SK-N-SH treated with all-trans-retinoic acid at 6 μM for 48 hours (cell line): ENCODE measurements around the gene PER2.

Experiments
- ATAC-seq: fragments of 200-7000 bp; cut with Tn5 transposase; 3 replicates; pipeline ENCODE4 v1.9.1; 2020; ENCODE audit warnings: mild to moderate bottlenecking, moderate library complexity
- BACH2 ChIP-seq: fragments of 250-450 bp; sonication (Bioruptor Pico); IDR thresholded peaks from 2 replicates; pipeline ENCODE4 v1.9.0; 2021; ENCODE audit warnings: mild to moderate bottlenecking, borderline replicate concordance
- CSDC2 ChIP-seq: fragments of 250-450 bp; sonication (Bioruptor Pico); IDR thresholded peaks from 2 replicates; pipeline ENCODE4 v1.5.0; 2020; ENCODE audit warnings: mild to moderate bottlenecking, moderate library complexity
- CSRNP3 ChIP-seq: fragments of 250-450 bp; sonication (Bioruptor Pico); IDR thresholded peaks from 2 replicates; pipeline ENCODE4 v1.5.1; 2021; ENCODE audit warnings: mild to moderate bottlenecking, moderate library complexity
- ESRRG ChIP-seq: fragments of 250-450 bp; sonication (Bioruptor Pico); IDR thresholded peaks from 2 replicates; pipeline ENCODE4 v1.6.1; 2021; ENCODE audit warnings: mild to moderate bottlenecking
- GLIS3 ChIP-seq: fragments of 250-450 bp; sonication (Bioruptor Pico); IDR thresholded peaks from 2 replicates; pipeline ENCODE4 v1.5.0; 2020; ENCODE audit warnings: mild to moderate bottlenecking, moderate library complexity
- ISL1 ChIP-seq: fragments of 250-450 bp; sonication (Bioruptor Pico); IDR thresholded peaks from 2 replicates; pipeline ENCODE4 v2.1.2; 2022; ENCODE audit warnings: mild to moderate bottlenecking, moderate library complexity
- OSR1 ChIP-seq: fragments of 250-450 bp; sonication (Bioruptor Pico); IDR thresholded peaks from 2 replicates; pipeline ENCODE4 v1.8.0; 2022; ENCODE audit warnings: moderate library complexity, mild to moderate bottlenecking, inconsistent platforms
- PPARA ChIP-seq: fragments of 250-450 bp; sonication (Bioruptor Pico); IDR thresholded peaks from 2 replicates; pipeline ENCODE4 v1.5.0; 2020; ENCODE audit warnings: mild to moderate bottlenecking, borderline replicate concordance
- SNAI2 ChIP-seq: fragments of 250-450 bp; sonication (Bioruptor Pico); IDR thresholded peaks from 2 replicates; pipeline ENCODE4 v1.5.0; 2020; ENCODE audit warnings: mild to moderate bottlenecking, moderate library complexity
- TCF4 ChIP-seq: fragments of 250-450 bp; sonication (Bioruptor Pico); IDR thresholded peaks from 2 replicates; pipeline ENCODE4 v1.8.0; 2021; ENCODE audit warnings: mild to moderate bottlenecking, moderate library complexity, borderline replicate concordance
- TOX ChIP-seq: fragments of 250-450 bp; sonication (Bioruptor Pico); IDR thresholded peaks from 2 replicates; pipeline ENCODE4 v1.8.0; 2021; ENCODE audit warnings: mild to moderate bottlenecking, moderate library complexity, borderline replicate concordance
- ZC3H10 ChIP-seq: fragments of 250-450 bp; sonication (Bioruptor Pico); IDR thresholded peaks from 2 replicates; pipeline ENCODE4 v1.5.1; 2021; ENCODE audit warnings: mild to moderate bottlenecking, moderate library complexity
- ZFP3 ChIP-seq: fragments of 250-450 bp; sonication (Bioruptor Pico); IDR thresholded peaks from 2 replicates; pipeline ENCODE4 v1.5.0; 2020; ENCODE audit warnings: mild to moderate bottlenecking, moderate library complexity
- ZNF565 ChIP-seq: fragments of 450-650 bp; formaldehyde crosslinking; conservative IDR thresholded peaks from 2 replicates; pipeline ENCODE4 v1.5.0; 2020; ENCODE audit warnings: low read depth, mild to moderate bottlenecking, moderate library complexity
- ZNF70 ChIP-seq: fragments of 450-650 bp; formaldehyde crosslinking; IDR thresholded peaks from 2 replicates; pipeline ENCODE4 v1.5.0; 2020; ENCODE audit warnings: mild to moderate bottlenecking, moderate library complexity
- ZNF8 ChIP-seq: fragments of 450-650 bp; formaldehyde crosslinking; IDR thresholded peaks from 2 replicates; pipeline ENCODE4 v1.5.0; 2020; ENCODE audit warnings: mild to moderate bottlenecking, moderate library complexity
- TF ChIP-seq, protein P1 (sequence below): fragments of 250-450 bp; sonication (Bioruptor Pico); IDR thresholded peaks from 2 replicates; pipeline ENCODE4 v1.5.0; 2020; ENCODE audit warnings: mild to moderate bottlenecking, moderate library complexity
- TF ChIP-seq, protein P2 (sequence below): fragments of 250-450 bp; sonication (Bioruptor Pico); IDR thresholded peaks from 2 replicates; pipeline ENCODE4 v1.8.0; 2020; ENCODE audit warnings: mild to moderate bottlenecking, moderate library complexity, borderline replicate concordance

PER2 gene

GRCh38 chr2:238305965-238306671, 17.7 kb upstream of the PER2 start:
- TF ChIP-seq ESRRG (no peak), ZC3H10 (CRISPR knock-in tag) (no peak), ZNF70 (CRISPR knock-in tag) (no peak), CSRNP3 (no peak), SNAI2 (CRISPR knock-in tag) (no peak), ISL1 (CRISPR knock-in tag) (no peak), TCF4 (no peak), GLIS3 (CRISPR knock-in tag) (no peak), PPARA (CRISPR knock-in tag) (no peak), ZNF565 (no peak), TOX (CRISPR knock-in tag) (no peak)
- TF ChIP-seq, protein P1, sequence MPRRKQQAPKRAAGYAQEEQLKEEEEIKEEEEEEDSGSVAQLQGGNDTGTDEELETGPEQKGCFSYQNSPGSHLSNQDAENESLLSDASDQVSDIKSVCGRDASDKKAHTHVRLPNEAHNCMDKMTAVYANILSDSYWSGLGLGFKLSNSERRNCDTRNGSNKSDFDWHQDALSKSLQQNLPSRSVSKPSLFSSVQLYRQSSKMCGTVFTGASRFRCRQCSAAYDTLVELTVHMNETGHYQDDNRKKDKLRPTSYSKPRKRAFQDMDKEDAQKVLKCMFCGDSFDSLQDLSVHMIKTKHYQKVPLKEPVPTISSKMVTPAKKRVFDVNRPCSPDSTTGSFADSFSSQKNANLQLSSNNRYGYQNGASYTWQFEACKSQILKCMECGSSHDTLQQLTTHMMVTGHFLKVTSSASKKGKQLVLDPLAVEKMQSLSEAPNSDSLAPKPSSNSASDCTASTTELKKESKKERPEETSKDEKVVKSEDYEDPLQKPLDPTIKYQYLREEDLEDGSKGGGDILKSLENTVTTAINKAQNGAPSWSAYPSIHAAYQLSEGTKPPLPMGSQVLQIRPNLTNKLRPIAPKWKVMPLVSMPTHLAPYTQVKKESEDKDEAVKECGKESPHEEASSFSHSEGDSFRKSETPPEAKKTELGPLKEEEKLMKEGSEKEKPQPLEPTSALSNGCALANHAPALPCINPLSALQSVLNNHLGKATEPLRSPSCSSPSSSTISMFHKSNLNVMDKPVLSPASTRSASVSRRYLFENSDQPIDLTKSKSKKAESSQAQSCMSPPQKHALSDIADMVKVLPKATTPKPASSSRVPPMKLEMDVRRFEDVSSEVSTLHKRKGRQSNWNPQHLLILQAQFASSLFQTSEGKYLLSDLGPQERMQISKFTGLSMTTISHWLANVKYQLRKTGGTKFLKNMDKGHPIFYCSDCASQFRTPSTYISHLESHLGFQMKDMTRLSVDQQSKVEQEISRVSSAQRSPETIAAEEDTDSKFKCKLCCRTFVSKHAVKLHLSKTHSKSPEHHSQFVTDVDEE (CRISPR knock-in tag): no peak
- ATAC-seq: no peak

DNA sequence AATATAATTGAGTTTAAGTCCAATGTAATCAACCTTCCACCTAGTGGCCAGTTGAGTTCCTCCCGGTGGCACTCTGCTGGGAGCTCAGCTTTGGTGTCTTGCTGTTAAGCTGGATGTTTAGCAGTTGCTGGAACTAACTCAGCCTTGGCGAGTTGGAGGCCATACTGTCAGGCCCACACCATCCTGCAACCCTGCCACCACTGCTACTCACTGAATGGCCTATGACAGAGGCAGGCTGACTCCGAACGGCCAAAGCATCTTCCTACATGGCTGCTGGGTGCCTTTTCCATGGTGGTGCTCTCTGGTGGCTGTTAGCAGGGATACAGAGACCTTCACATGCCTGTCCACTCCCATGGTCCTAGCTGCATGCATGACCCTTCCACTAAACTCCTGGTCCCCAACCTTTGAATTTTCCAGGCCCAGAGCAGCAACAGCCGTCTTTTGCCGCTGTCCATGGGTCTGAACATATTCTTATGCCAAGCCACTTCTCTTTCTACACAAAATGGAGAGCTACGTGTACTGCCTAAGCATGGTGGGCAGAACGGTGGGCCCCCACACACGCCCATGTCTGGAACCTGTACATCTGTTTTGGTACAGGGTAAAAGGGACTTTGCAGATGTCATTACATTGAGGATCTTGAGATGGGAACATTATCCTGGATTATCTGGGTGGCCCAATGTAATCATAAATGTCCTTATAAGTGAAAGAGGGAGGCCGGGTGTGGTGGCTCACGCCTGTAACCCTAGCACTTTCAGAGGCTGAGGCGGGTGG, 16.9 kb upstream of the PER2 start:
- TF ChIP-seq ZNF70 (CRISPR knock-in tag) (no peak), OSR1 (CRISPR knock-in tag) (no peak)
- TF ChIP-seq, protein P2, sequence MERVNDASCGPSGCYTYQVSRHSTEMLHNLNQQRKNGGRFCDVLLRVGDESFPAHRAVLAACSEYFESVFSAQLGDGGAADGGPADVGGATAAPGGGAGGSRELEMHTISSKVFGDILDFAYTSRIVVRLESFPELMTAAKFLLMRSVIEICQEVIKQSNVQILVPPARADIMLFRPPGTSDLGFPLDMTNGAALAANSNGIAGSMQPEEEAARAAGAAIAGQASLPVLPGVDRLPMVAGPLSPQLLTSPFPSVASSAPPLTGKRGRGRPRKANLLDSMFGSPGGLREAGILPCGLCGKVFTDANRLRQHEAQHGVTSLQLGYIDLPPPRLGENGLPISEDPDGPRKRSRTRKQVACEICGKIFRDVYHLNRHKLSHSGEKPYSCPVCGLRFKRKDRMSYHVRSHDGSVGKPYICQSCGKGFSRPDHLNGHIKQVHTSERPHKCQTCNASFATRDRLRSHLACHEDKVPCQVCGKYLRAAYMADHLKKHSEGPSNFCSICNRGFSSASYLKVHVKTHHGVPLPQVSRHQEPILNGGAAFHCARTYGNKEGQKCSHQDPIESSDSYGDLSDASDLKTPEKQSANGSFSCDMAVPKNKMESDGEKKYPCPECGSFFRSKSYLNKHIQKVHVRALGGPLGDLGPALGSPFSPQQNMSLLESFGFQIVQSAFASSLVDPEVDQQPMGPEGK (CRISPR knock-in tag): no peak
- ATAC-seq: peak; percentile 34; the same call in 2 of the 3 replicates

GRCh38 chr2:238304116-238304515, 15.7 kb upstream of the PER2 start:
- no peak for ATAC-seq

More at GRCh38 chr2:238304116-238304515, 15.7 kb upstream of the PER2 start:
- TF ChIP-seq ZFP3 (no peak), GLIS3 (CRISPR knock-in tag) (no peak), ZC3H10 (CRISPR knock-in tag) (no peak), CSDC2 (CRISPR knock-in tag) (no peak), ESRRG (no peak), OSR1 (CRISPR knock-in tag) (no peak), TOX (CRISPR knock-in tag) (no peak), ZNF8 (CRISPR knock-in tag) (no peak), BACH2 (no peak), ZNF70 (CRISPR knock-in tag) (no peak), CSRNP3 (no peak), ISL1 (CRISPR knock-in tag) (no peak)
- TF ChIP-seq, protein P1 (CRISPR knock-in tag): no peak
- TF ChIP-seq, protein P2 (CRISPR knock-in tag): no peak
